HG02759 (cell line): ENCODE data around the gene BCL3.

Source experiments
- ATAC-seq: cut with Tn5 transposase; IDR thresholded peaks from one replicate; pipeline ENCODE4 v1.9.1; 2021; ENCODE audit warnings: mild to moderate bottlenecking, moderate library complexity; ENCODE audit not compliant: unreplicated experiment

The BCL3 gene

DNA sequence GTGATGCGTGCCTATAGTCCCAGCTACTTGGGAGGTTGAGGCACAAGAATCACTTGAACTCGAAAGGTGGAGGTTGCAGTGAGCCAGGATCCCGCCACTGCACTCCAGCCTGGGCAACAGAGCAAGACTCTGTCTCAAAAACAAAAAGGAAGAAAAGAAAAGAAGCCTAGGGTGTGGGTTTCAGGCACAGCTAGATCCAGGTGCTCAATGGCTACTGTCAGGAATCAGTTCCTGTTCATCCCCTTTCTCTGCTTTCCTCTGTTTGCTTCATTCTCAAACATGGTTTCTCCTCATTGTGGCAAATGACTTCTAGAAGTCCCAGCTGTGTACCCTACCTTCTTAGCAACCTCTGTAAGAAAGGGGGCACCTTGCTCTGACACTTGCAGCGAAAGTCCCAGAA, 35.0 kb downstream of the BCL3 start:
- ATAC-seq, result no peak

DNA sequence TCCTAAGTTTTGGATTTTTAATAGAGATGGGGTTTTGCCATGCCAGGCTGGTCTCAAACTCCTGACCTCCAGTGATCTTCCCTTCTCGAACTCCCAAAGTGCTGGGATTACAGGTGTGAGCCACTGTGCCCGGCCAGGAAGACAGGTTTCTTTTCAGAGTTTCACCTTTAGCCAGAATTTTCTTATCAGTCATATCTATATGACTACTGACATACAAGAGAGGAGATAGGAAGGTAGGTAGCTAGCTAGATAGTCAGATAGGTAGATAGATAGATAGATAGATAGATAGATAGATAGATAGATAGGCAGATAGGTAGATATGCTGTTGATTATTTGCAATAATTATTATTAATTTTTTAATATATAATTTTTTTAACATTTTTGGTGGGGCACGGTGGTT, 36.8 kb downstream of the BCL3 start:
- no peak for ATAC-seq

DNA sequence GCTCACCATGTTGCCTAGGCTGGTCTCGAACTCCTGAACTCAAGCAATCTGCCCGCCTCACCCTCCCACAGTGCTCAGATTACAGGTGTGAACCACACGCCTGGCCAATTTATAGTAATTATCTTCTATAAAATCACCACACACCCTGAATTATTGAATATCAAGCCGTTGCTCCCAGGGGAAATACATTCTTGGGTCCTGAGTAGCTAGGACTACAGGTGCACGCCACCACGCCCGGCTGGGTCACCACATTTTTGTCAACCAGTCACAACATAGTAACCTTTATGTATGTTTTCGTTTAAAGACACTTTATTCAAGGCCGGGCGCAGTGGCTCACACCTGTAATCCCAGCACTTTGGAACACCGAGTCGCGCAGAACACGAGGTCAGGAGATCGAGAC, 37.5 kb downstream of the BCL3 start:
- ATAC-seq, result no peak

DNA sequence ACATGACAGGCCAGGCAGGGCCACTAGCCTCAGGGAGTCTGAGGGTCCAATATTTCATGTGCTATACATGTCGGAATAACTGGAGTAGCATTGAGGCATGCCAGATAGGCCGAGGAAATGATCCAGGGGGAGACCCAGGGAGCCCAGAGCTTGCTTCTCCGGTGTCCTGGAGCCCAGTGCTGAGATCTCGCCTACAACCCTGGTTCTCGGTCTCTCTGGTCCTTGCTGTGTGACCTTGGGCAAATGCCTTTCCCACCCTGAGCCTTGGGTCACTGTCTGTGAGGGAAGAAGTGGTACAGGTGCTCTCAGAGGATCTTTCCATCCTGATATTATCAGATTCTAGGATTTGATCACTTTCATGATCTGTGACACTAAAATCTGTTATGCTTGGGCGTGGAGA, 40.5 kb downstream of the BCL3 start:
- no peak for ATAC-seq

DNA sequence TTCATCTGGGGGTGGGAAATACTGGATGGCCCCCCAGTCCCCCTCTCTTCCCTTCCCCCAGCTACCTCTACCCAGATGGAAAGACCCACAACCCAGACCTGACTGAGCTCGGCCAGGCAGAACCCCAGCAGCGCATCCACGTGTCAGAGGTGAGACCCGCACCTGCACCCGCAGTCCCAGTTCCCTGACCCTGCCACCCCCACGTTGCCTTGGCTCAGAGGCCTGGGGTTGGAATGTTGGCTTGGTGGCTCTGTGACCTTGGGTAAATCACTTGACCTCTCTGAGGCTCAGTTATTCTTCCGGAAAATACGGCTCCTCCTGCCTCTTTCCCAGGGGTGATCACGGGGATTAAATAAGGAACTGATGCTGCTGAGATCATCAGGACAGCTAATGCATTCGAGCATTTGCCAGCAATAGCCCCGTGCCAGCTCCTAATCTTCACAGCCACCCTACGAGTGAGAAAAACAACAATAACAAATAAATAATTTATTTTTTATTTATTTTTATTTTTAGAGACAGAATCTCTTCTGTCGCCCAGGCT, 41.5 kb downstream of the BCL3 start:
- no peak for ATAC-seq

DNA sequence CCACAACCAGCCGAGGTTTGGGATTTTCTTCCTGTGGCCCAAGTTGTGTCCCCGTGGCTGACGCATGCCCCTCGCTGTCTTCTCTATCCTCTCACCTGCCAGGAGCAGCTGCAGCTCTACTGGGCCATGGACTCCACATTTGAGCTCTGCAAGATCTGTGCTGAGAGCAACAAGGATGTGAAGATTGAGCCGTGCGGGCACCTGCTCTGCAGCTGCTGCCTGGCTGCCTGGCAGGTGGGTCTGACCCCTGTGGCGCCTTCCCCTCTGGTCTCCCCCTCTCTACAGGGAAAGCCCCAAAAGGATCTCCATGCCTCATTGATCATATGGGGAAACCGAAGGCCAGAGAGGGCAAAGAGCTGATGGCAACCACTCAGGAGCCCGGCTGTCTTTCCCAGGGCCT, 43.8 kb downstream of the BCL3 start:
- ATAC-seq, result no peak

DNA sequence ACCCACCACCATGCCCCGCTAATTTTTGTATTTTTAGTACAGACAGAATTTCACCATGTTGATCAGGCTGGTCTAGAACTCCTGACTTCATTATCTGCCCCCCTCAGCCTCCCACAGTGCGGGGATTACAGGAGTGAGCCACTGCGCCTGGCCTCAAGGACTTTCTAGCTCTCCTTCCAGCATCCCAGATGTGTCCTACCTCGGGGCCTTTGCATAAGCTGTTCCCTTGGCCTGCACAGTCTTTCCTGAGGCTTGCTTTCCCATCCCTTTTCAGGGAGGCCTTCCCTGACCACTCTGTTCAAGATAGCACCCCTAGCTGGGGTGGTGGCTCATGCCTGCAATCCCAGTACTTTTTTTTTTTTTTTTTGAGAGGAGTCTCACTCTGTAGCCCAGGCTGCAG, 46.1 kb downstream of the BCL3 start:
- ATAC-seq, result no peak

DNA sequence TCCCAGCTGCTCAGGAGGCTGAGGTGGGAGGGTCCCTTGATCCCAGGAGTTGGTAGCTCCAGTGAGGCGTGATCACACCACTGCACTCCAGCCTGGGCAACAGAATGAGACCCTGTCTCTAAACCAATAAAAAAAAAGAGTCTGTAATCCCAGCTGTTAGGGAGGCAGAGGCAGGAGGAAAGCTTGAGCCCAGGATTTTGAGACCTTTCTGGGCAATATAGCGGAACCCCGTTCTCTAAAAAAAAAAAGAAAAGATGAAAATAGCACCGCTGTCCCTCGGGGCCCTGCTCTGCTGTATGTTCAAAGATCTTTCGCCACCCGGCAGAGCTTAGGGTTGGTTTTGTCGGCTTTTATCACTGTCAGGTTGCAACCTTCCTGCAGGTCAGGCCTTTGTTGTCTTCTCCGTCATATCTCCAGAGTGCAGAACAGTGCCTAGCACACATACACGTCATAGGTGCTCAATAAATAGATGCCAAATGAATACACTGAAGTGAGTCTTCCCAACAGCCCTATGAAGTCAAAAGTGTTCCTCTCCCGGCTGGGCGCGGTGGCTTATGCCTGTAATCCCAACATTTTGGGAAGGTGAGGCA, 47.0 kb downstream of the BCL3 start:
- no peak for ATAC-seq

DNA sequence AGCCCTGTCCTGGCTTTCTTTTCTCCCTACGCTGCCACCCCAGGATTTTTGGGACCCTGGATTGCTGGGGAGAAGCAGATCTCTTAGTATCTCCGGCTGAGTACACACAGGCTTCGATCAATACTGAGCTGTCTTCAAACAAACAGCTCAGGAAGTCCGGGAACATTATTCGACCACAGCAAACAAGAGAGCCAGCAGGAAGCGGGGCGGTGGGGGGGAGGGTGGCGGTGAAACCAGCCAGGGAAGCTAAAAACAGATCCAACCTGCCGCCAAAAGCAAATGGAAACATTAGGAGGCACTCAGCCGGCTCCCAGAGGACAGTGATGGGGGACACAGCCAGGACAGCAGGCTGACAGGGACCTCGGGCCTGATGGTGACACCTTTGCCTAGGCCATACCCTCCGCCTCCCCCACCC, 48.2 kb downstream of the BCL3 start:
- ATAC-seq, result no peak

DNA sequence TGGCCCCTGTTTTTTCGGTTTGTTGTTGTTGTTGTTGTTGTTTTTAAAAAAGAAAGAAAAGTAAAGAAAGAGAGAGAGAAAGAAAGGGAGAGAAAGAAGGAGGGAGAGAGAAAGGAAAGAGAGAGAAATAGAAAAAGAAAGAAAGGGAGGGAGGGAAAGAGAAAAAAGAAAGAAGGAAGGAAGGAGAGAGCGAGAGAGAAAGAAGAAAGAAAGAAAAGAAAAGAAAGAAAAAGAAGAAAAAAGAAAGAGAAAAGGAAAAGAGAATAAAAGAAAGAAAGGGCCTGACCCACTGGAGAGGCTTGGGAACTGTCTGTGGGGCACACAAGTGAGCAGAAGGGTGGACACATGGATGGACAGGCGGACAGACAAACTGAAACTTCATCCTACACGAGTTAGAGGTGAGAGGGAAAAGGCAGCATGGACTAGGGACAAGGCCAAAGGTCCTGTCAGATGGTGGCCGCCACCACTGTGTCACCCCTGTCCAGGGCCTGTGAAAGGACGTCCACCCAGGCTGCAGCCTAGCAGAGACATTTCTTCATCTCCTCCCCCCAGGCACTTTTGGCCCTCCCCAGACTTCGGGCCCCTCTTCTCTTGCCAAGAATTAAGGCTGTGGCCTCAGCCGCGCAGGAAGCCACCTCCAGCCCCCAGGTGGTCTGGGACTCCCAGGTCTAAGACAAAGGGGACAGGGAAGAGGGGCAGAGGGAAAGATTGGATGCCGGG, 51.3 kb downstream of the BCL3 start:
- no peak for ATAC-seq

DNA sequence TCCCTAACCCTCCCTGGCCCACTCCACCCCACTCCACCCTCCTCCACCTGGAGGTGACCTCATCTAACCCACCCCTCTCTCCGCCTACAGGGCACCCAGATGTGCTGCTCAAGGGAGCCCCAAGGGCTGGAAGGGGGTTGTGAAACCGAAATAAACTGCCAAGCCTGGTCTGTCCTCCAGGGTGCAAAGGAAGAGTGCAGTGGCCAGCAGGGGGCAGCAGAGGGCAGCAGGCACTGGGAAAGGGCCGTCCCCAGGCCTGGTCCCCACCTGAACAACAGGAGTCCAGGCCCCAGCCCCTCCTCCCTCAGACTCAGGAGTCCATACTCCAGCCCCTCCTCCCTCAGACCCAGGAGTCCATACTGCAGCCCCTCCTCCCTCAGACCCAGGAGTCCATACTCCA, 52.0 kb downstream of the BCL3 start:
- ATAC-seq, result peak; percentile 64

DNA sequence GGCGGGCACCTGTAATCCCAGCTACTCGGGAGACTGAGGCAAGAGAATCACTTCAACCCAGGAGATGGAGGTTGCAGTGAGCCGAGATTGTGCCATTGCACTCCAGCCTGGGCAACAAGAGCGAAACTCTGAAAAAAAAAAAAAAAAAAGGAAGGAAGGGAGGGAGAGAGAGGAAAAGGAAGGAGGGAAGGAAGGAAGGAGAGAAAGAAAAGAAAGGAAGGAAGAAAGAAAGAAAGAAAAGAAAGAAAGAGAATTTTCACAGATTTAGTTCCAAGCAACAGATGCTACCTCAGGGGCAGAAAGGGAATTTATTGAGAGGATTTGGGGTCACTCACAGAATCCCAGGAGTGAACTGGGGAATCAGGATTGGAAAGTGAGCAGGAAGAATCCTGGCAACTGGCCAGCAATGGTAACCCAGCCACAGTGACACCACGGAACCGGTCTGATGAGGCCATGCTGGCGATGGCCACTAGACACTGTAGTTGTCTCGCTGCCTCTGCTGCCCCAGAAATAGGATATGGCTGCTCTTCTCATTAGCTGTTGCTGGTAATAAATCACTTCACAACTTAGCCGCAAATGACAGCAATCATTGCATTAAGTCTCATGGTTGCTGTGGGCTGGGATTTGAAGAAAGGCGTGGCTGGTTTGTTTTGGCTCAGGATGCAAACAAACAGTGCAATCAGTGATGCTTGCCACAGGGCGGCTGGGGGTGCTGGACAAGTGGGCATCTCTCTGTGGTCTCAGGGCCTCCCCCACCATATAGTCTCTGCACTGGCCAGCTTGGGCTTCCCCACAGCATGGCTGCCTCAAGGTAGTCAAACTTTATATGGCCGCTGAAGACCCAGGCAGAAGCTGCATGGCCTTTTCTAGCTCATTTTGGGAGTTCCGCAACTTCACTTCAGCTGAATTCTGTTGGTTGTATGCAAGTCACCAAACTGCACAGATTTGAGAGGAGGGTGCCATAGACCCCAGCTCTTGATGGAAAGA, 55.2 kb downstream of the BCL3 start:
- no peak for ATAC-seq

DNA sequence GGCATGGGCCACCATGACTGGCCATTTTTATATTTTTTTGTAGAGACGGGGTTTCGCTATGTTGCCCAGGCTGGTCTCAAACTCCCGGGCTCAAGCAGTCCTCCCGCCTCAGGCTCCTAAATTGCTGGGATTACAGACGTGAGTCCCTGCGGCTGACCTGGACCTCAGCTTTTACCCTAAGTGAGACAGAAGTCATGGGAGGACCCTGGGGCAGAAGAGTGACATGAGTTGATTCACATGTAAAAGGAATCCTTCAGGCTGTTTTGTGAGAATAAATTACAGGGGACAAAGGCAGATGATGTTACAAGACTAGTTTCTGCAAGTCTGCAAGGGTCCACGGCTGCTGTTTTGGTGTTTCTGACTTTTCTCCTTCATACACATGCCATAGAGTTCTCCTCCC, 57.8 kb downstream of the BCL3 start:
- ATAC-seq, result no peak

DNA sequence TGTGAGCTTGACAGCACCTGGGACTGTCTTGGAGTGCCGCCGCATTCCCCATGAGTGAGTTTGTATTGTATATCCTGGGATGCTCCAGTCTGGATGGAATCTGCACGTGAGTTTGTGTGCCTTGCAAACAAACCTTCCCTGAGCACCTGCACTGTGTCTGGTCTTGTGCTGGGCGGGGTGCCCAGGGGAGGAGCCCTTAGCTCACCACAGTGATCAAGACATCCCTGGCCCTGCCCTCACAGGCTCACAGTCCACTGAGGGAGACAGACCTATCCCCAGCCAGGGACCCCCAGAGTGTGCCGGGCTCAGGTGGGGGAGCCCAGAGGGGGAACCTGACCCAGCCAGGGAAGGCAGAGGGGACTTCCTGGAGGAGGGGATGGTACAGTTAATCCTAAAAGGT, 58.7 kb downstream of the BCL3 start:
- ATAC-seq, result no peak

DNA sequence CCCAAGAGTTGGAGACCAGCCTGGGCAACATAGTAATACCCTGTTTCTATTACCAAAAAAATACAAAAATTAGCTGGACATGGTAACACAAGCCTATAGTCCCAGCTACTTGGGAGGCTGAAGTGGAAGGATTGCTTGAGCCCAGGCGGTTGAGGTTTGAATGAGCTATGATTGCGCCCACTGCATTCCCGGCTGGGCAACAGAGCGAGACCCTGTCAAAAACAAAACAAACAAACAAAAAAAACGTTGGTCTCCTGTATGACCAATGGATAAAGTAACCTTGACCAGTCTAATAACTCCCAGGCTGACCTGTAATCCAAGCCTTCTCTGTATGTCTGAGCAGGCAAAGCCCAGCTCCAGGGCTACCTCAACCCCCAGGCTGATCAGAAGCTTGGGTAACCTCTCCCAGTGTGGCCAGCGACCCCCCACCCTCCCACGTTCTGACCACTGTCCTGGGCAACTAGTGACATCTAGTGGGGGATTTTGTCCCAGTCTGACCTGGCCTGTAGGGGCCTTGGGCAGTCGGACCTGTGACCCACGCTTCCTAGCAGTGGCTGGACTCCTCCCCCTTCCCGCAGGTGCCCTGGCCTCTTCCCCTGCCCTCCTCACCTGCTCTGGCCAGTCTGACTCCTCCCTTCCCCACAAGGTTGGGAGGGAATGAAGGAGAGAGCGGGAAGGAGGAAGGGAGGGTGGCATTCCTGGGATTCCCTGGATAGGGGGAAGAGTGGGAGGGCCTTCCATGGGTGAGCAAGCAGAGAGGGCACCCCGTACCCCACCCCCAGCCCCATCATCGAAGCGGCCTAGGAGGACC, 59.3 kb downstream of the BCL3 start:
- ATAC-seq, result no peak

DNA sequence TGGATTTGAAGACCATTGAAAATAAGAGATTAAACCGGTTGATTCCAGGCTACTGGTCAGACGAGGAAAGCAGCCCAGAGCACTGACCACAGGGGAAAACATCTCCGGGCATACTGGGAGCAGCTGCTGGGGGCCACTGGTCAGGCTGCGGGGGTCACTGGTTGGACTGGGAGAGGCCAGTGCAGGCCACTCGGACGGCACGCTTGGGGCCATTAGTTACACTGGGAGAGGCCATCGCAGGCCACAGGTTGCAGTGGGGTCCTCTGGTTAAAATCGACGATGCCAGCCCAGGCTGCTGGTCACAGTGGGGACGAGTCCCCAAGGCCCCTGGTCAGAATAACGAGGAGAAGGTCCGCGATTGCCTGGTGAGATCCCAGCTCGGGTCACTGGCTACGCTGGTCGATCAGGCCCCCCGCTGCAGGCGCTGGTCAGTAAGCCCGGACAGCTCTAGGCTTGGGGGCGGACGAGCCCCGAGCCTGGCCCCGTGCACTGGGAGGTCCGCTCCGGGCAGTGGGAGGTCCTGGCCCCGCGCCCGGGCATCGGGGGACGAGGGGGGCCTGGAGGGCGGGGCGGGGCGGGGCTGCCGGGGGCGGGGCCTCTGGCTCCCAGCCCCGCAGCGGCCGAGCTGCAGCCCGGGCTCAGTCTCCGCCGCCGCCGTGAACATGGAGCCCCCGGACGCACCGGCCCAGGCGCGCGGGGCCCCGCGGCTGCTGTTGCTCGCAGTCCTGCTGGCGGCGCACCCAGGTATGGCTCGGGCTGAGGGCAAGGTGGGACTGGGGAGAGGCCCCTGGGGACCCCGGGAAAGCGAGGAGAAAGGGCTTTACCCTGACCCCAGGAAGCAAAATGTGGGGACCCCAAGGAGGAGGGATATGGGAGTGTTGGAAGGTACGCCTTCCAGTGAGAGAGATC, 60.2 kb downstream of the BCL3 start, which contains the start of gene BCAM:
Gene BCAM (plus strand): TSS at position 641 of the 909 bp plus-strand sequence. CDS start 22 bp downstream, at position 663.
- ATAC-seq, result no peak
